Prostate gland (tissue), 2 donors: ENCODE measurements around the gene ITPR2. TPM values are rescaled to one million over a fixed set of nuclear protein-coding genes. Genes with fewer than 3 reads are reported as not detected.
"Not testable (repeated sequence)": the region's sequence is repeated elsewhere in the genome, so short reads cannot be mapped to it uniquely, and the experiment has no call there.

Source experiments
- DNase-seq: peaks from one replicate; pipeline ENCODE4 v3.0.0-alpha.2; 2019; ENCODE audit warnings: low spot score
- H3K27ac ChIP-seq, 2 donors: fragments of 200-600 bp; sonication (generic); 2 replicates each; pipeline ENCODE4 v1.5.1; 2017 to 2019
- H3K27me3 ChIP-seq: fragments of 200-600 bp; sonication (generic); replicated peaks from 2 replicates; pipeline ENCODE4 v1.5.1; 2019; ENCODE audit not compliant: insufficient read depth
- H3K36me3 ChIP-seq, 2 donors: fragments of 200-600 bp; sonication (generic); 1 replicate in 1 of 2; 2 replicates in 1 of 2; pipeline versions ENCODE4 v1.5.1 to v1.8.1; 2017 to 2019
- H3K4me1 ChIP-seq: fragments of 200-600 bp; sonication (generic); replicated peaks from 2 replicates; pipeline ENCODE4 v1.5.1; 2019
- H3K4me3 ChIP-seq, 2 donors: fragments of 200-600 bp; sonication (generic); 2 replicates each; pipeline ENCODE4 v1.5.1; 2017 to 2019
- H3K9me3 ChIP-seq: fragments of 200-600 bp; sonication (generic); 2 replicates; pipeline ENCODE4 v1.5.1; 2017
- POLR2A ChIP-seq: fragments of 450-650 bp; IDR thresholded peaks from one replicate; pipeline ENCODE4 v1.6.1; 2016; ENCODE audit warnings: antibody characterized with exemption, mild to moderate bottlenecking
- POLR2AphosphoS5 ChIP-seq: sonication (generic); formaldehyde crosslinking; IDR thresholded peaks from one replicate; pipeline ENCODE4 v1.6.1; 2017; ENCODE audit warnings: antibody characterized with exemption
- WGBS: methylation state at CpG from one replicate; pipeline ENCODE4 v1.1.5; 2018; 5-methylcytosine and 5-hydroxymethylcytosine counted together
- intact Hi-C: fragments of 100-400 bp; cut with DNase I; formaldehyde crosslinking; loops from one replicate; pipeline ENCODE4 v1.14.2; 2022
- total RNA-seq, 2 donors: library from RNA; depleted of rRNA; stranded (reverse); fragments of >200 nt; gene quantifications; one replicate each; pipeline ENCODE4 v1.1.0, GENCODE V29; 2016
- TF ChIP-seq, protein P1 (sequence below), 4 experiments: fragments of 200-600 bp in 2 of 4; fragments of 450-650 bp in 2 of 4; sonication (generic) in 2 of 4; IDR thresholded peaks; 1 replicate in 3 of 4; 2 replicates in 1 of 4; pipeline ENCODE4 v1.5.1; 2016 to 2019; ENCODE audit warnings: antibody characterized with exemption in 4 of 4, mild to moderate bottlenecking in 2 of 4, moderate library complexity in 2 of 4

The ITPR2 gene
- total RNA-seq, 2 donors from 2014 or later = 30.0 to 44.4 TPM

DNA sequence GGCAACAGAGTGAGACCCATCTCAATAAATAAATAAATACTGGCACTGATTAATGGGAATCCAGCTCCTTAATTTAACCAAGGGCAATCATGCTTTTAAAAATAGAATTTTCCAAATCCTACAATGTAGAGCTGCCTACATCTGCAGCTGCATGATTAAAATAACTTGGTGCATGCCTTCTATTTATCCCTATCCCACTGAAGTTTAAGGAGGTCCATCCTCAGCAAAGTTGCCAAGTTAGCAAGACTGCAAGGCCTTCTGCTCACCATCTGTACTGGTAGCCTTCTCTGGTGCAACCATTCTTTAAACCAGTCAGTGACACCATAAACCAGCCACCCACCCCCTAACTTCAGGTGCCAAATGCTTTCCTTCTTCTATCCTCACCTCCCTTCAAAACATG, 226.1 kb downstream of the ITPR2 start:
- TF ChIP-seq POLR2A (no peak), POLR2AphosphoS5 (no peak)
- TF ChIP-seq, protein P1, sequence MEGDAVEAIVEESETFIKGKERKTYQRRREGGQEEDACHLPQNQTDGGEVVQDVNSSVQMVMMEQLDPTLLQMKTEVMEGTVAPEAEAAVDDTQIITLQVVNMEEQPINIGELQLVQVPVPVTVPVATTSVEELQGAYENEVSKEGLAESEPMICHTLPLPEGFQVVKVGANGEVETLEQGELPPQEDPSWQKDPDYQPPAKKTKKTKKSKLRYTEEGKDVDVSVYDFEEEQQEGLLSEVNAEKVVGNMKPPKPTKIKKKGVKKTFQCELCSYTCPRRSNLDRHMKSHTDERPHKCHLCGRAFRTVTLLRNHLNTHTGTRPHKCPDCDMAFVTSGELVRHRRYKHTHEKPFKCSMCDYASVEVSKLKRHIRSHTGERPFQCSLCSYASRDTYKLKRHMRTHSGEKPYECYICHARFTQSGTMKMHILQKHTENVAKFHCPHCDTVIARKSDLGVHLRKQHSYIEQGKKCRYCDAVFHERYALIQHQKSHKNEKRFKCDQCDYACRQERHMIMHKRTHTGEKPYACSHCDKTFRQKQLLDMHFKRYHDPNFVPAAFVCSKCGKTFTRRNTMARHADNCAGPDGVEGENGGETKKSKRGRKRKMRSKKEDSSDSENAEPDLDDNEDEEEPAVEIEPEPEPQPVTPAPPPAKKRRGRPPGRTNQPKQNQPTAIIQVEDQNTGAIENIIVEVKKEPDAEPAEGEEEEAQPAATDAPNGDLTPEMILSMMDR (IDR thresholded peaks at IDR 0.05) = no peak
- Histone ChIP-seq H3K27me3 (no peaks in the 10 kb centered on the region), H3K36me3 (no peaks in the 10 kb centered on the region), H3K4me3 (no peak overlapping the region), H3K27ac (no peak overlapping the region), H3K9me3 (no peaks in the 10 kb centered on the region), H3K4me1 (no peaks in the 10 kb centered on the region)
- no peak for DNase-seq
- intact Hi-C loops = no loop called here

DNA sequence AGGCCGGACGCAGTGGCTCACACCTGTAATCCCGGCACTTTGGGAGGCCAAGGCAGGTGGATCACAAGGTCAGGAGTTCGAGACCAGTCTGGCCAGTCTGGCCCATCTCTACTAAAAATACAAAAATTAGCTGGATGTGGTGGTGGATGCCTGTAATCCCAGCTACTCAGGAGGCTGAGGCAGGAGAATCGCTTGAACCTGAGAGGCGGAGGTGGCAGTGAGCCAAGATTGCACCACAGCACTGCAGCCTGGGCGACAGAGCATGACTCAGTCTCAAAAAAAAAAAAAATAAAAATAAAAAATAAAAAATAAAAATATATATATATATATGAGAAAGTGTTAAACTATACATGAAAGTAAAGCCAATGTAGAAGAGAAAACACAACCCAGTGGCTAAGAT, 228.2 kb downstream of the ITPR2 start:
- H3K27ac ChIP-seq, intact Hi-C loops: not testable (repeated sequence)
- WGBS = 89% methylated on average over 7 of the region's 7 CpGs

DNA sequence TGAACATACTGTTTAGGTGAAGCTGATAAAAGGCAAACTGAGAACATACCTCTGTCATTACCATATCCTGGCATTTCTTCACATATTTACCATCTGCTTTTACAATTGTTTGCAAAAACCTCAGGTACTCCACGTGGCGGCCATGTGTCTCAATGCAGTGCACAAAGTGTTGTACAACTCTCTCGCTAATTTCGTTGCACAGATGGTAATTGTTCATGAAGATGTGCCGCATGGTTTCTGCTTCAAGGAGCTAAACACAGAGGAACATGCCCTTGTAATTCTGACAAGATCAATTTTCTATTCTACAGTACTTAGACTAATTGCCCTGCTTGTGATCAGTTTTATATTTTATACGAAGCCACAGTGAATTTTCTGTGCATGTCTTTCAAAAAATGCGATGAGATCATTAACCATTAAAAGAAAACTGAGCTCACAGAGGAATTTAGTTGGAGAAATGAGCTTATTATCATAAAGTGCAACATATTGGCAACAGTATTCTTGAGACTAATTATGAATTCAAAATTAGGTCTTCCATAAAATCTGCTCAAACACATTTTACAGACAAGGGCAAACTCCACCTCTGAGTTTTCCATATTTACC, 233.8 kb downstream of the ITPR2 start:
- no peak overlapping the region for H3K27ac ChIP-seq
- WGBS = 75% methylated on average over 7 of the region's 7 CpGs
- no peaks in the 10 kb centered on the region for H3K27me3 ChIP-seq
- no peaks in the 10 kb centered on the region for H3K36me3 ChIP-seq
- no peaks in the 10 kb centered on the region for H3K4me1 ChIP-seq
- no peaks in the 10 kb centered on the region for H3K9me3 ChIP-seq
- no peak overlapping the region for H3K4me3 ChIP-seq
- intact Hi-C loops = no loop called here
- TF ChIP-seq POLR2A (no peak), POLR2AphosphoS5 (no peak)
- TF ChIP-seq, protein P1 (IDR thresholded peaks at IDR 0.05) = no peak
- no peak for DNase-seq

More for the DNA sequence above, 228.2 kb downstream of the ITPR2 start:
- not testable (repeated sequence) for DNase-seq, H3K27me3 ChIP-seq, H3K4me1 ChIP-seq, H3K4me3 ChIP-seq, H3K9me3 ChIP-seq, H3K36me3 ChIP-seq

DNA sequence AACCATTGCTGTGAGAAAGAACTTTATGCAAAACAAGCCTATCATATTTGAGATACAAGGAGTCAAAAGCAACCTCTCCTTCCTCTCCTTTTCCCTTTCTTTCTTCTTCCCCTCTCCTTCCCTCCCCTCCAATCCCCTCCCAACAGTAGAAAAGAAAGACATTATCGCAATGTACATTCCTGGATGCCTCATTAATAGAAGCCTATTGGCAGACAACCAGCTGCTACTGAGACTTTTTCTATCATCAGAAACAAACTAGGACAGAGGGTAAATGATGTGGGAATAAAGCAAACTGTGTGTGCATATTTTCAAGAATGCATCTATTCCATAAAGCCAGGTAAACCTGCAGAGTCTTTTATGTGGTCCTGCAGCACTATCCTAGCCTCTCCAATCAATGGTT, 237.2 kb downstream of the ITPR2 start:
- H3K36me3 ChIP-seq = no peaks in the 10 kb centered on the region
- TF ChIP-seq POLR2A (no peak), POLR2AphosphoS5 (no peak)
- TF ChIP-seq, protein P1 (IDR thresholded peaks at IDR 0.05) = no peak
- no peak overlapping the region for H3K27ac ChIP-seq
- intact Hi-C loops = no loop called here
- no peaks in the 10 kb centered on the region for H3K4me1 ChIP-seq
- H3K9me3 ChIP-seq = no peaks in the 10 kb centered on the region
- H3K27me3 ChIP-seq = no peaks in the 10 kb centered on the region
- WGBS = 50% methylated on average over 1 of the region's 1 CpG
- DNase-seq = no peak
- H3K4me3 ChIP-seq = no peak overlapping the region

DNA sequence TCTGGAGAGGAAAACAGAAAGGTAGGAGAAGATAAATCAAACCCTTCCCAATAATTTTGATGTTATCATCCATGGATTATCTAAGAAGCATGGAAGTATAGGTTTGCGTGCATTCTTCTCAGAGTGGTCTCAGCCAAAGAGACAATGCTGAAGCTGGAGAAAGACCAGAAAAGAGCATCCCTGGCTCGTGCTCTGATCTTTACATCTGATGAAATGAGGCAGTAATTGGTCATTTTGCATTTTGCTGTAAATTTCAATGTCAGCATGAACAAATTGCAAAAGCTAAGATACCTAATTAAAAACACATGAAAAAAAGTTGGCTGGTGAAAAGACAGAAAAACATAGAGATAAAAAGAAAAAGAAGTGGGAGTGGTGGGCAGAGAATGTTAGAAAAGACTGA, 252.4 kb downstream of the ITPR2 start:
- Histone ChIP-seq H3K4me3 (no peak overlapping the region), H3K9me3 (no peaks in the 10 kb centered on the region), H3K27me3 (no peaks in the 10 kb centered on the region), H3K36me3 (no peaks in the 10 kb centered on the region), H3K27ac (no peak overlapping the region), H3K4me1 (no peaks in the 10 kb centered on the region)
- DNase-seq = no peak
- TF ChIP-seq POLR2AphosphoS5 (no peak), POLR2A (no peak)
- TF ChIP-seq, protein P1 (IDR thresholded peaks at IDR 0.05) = no peak
- intact Hi-C loops = no loop called here
- 86% methylated on average over 2 of the region's 2 CpGs for WGBS
